ENCODE results near the gene PSAPL1. TPM values are rescaled to one million over a fixed set of nuclear protein-coding genes. Genes with fewer than 3 reads are reported as not detected.

Gene PSAPL1
- total and polyA plus RNA-seq, 9 of the 15 experiments (the other 6 are each of a cell fraction or from before 2014, with no cell fraction given): not detected

GRCh38 chr4:7397206-7398103 is 37.3 kb downstream of the PSAPL1 start (continued):
- no peak for TF ChIP-seq AFF1 (IDR thresholded peaks at IDR 0.05; ENCODE audit: low read depth in 1 of 2, partially characterized antibody in 2 of 2)
- TF ChIP-seq ZNF407 (IDR thresholded peaks at IDR 0.05; ENCODE audit: low read depth): no peak
- no peak for TF ChIP-seq ZBED1 (IDR thresholded peaks at IDR 0.05)
- TF ChIP-seq ZNF57 (CRISPR knock-in tag; IDR thresholded peaks at IDR 0.05): no peak
- no peak for TF ChIP-seq SLC30A9 (CRISPR knock-in tag; IDR thresholded peaks at IDR 0.05)
- no peak for TF ChIP-seq ZNF277 (CRISPR knock-in tag; IDR thresholded peaks at IDR 0.05; ENCODE audit: borderline replicate concordance)
